K562 (cell line): ENCODE data around the gene CSTF1. TPM values are rescaled to one million over a fixed set of nuclear protein-coding genes. Genes with fewer than 3 reads are reported as not detected.
A peak's percentile ranks its signal among the peaks of the same experiment; 100 is the strongest.

Experiments
- BACH1 ChIP-seq: fragments of 200-800 bp; sonication (Bioruptor generic); IDR thresholded peaks from 2 replicates; pipeline ENCODE4 v1.6.1; 2016; ENCODE audit warnings: missing genetic modification characterization, missing compliant biosample characterization
- BRF1 ChIP-seq: IDR thresholded peaks from 3 replicates; pipeline ENCODE4 v1.6.1; 2011; ENCODE audit warnings: borderline replicate concordance, mild to moderate bottlenecking; ENCODE audit not compliant: insufficient read length; ENCODE audit errors: extremely low read depth
- FOXP1 ChIP-seq: sonication (generic); formaldehyde crosslinking; IDR thresholded peaks from 2 replicates; pipeline ENCODE4 v1.8.0; 2022; ENCODE audit warnings: mild to moderate bottlenecking, missing genetic modification reagents
- HCFC1 ChIP-seq: IDR thresholded peaks from 2 replicates; pipeline ENCODE4 v1.6.1; 2012; ENCODE audit warnings: low read depth, low read length, improper control_type of control experiment
- MIER1 ChIP-seq: fragments of 450-650 bp; IDR thresholded peaks from 2 replicates; pipeline ENCODE4 v1.6.1; 2016; ENCODE audit warnings: antibody characterized with exemption, mild to moderate bottlenecking, low read depth
- MITF ChIP-seq: IDR thresholded peaks from 2 replicates; pipeline ENCODE4 v1.6.1; 2014; ENCODE audit warnings: antibody characterized with exemption
- NCOA1 ChIP-seq: fragments of 450-650 bp; IDR thresholded peaks from 2 replicates; pipeline ENCODE4 v1.6.1; 2016; ENCODE audit warnings: low read depth
- NFYB ChIP-seq: IDR thresholded peaks from 2 replicates; pipeline ENCODE4 v1.6.1; 2011; ENCODE audit warnings: mild to moderate bottlenecking, moderate library complexity; ENCODE audit not compliant: insufficient read length; ENCODE audit errors: extremely low read depth
- PATZ1 ChIP-seq: fragments of 250-450 bp; sonication (Bioruptor Pico); IDR thresholded peaks from 2 replicates; pipeline ENCODE4 v1.5.0; 2020; ENCODE audit warnings: mild to moderate bottlenecking, borderline replicate concordance
- PRPF4 ChIP-seq: fragments of 200-400 bp; formaldehyde crosslinking; IDR thresholded peaks from one replicate; pipeline ENCODE4 v1.6.1; 2017; ENCODE audit warnings: low read length, low read depth, mild to moderate bottlenecking; ENCODE audit not compliant: insufficient read depth, poor library complexity, severe bottlenecking
- SRSF3 ChIP-seq: fragments of 200-400 bp; formaldehyde crosslinking; IDR thresholded peaks from 2 replicates; pipeline ENCODE4 v1.6.1; 2016; ENCODE audit warnings: mild to moderate bottlenecking, low read length, moderate library complexity; ENCODE audit not compliant: insufficient read depth
- TFAM ChIP-seq: fragments of 250-450 bp; sonication (Bioruptor Pico); conservative IDR thresholded peaks from 2 replicates; pipeline ENCODE4 v1.5.0; 2021; ENCODE audit warnings: mild to moderate bottlenecking, moderate library complexity
- TFE3 ChIP-seq: fragments of 450-650 bp; formaldehyde crosslinking; IDR thresholded peaks from 2 replicates; pipeline ENCODE4 v1.4.0; 2020; ENCODE audit warnings: mild to moderate bottlenecking, mixed read lengths
- ZNF174 ChIP-seq: fragments of 250-450 bp; sonication (Bioruptor Pico); IDR thresholded peaks from 2 replicates; pipeline ENCODE4 v1.4.0; 2020; ENCODE audit warnings: mild to moderate bottlenecking
- ZNF384 ChIP-seq: IDR thresholded peaks from 2 replicates; pipeline ENCODE4 v1.6.1; 2012; ENCODE audit warnings: low read depth, low read length, improper control_type of control experiment
- ZNF436 ChIP-seq: fragments of 250-450, 450-650 bp; sonication (Bioruptor Pico); formaldehyde crosslinking; IDR thresholded peaks from 2 replicates; pipeline ENCODE4 v1.7.0; 2020; ENCODE audit warnings: mild to moderate bottlenecking
- ZNF518B ChIP-seq: fragments of 250-450 bp; sonication (Bioruptor Pico); IDR thresholded peaks from 2 replicates; pipeline ENCODE4 v1.5.0; 2021; ENCODE audit warnings: mild to moderate bottlenecking, moderate library complexity
- ZNF668 ChIP-seq: fragments of 250-450 bp; sonication (Bioruptor Pico); IDR thresholded peaks from 2 replicates; pipeline ENCODE4 v1.8.0; 2022; ENCODE audit warnings: mild to moderate bottlenecking, inconsistent platforms
- polyA plus RNA-seq, 8 experiments: library from polyadenylated mRNA; depleted of rRNA in 4 of 8; stranded (reverse) in 5 of 8; unstranded in 3 of 8; fragments of >200 nt; fragmentation: Nextera tagmentation in 2 of 8; fragmentation: Illumina TruSeq in 1 of 8; extraction: Ambion mirVana in 2 of 8; extraction: Trizol in 1 of 8; gene quantifications; 2 replicates each; pipeline versions ENCODE4 v1.2.1 to v1.2.3, GENCODE V29; 2011 to 2014; ENCODE audit warnings: inconsistent platforms in 1 of 8, missing spikeins in 1 of 8
- total RNA-seq, 7 experiments: library from RNA; depleted of rRNA in 6 of 7; stranded (reverse); fragments of >200 nt in 6 of 7; fragmentation: Illumina TruSeq in 2 of 7; extraction: Trizol in 2 of 7; gene quantifications; 2 replicates each; pipeline versions ENCODE4 v1.2.1 to v1.2.3, GENCODE V29; 2011 to 2021; ENCODE audit warnings: low replicate concordance in 1 of 7
- TF ChIP-seq, protein P1 (sequence below), 2 experiments: fragments of 450-650 bp; conservative IDR thresholded peaks; 2 replicates each; pipeline ENCODE4 v1.6.1; 2017; ENCODE audit warnings: mild to moderate bottlenecking in 2 of 2, moderate library complexity in 2 of 2

Gene CSTF1
- total and polyA plus RNA-seq, 9 of the 15 experiments (the other 6 are each of a cell fraction or from before 2014, with no cell fraction given): 30.8 to 110 (median 53.4) TPM

GRCh38 chr20:56429502-56429901, 37.1 kb downstream of the CSTF1 start (continued):
- TF ChIP-seq ZNF384: no peak
- no peak for TF ChIP-seq BRF1
- TF ChIP-seq ZNF436 (CRISPR knock-in tag): no peak
- peak; percentile 46; the same call in 1 of the 2 replicates for TF ChIP-seq NCOA1
- 0 out of 2 replicates have a peak, but pooled peaks have one; percentile 29 for TF ChIP-seq MIER1
- no peak for TF ChIP-seq PRPF4
- TF ChIP-seq TFAM (CRISPR knock-in tag): no peak
- TF ChIP-seq ZNF518B: no peak
- TF ChIP-seq TFE3: no peak
- TF ChIP-seq HCFC1: no peak
- no peak for TF ChIP-seq BACH1 (tag)
- no peak for TF ChIP-seq MITF
- no peak for TF ChIP-seq SRSF3
- TF ChIP-seq PATZ1 (CRISPR knock-in tag): no peak
- TF ChIP-seq, protein P1, sequence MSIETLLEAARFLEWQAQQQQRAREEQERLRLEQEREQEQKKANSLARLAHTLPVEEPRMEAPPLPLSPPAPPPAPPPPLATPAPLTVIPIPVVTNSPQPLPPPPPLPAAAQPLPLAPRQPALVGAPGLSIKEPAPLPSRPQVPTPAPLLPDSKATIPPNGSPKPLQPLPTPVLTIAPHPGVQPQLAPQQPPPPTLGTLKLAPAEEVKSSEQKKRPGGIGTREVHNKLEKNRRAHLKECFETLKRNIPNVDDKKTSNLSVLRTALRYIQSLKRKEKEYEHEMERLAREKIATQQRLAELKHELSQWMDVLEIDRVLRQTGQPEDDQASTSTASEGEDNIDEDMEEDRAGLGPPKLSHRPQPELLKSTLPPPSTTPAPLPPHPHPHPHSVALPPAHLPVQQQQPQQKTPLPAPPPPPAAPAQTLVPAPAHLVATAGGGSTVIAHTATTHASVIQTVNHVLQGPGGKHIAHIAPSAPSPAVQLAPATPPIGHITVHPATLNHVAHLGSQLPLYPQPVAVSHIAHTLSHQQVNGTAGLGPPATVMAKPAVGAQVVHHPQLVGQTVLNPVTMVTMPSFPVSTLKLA (conservative IDR thresholded peaks at IDR 0.05): peak in 1 of 2 experiments; percentile 60; a peak in 2 of 4 replicates
- no peak for TF ChIP-seq ZNF174
- no peak for TF ChIP-seq ZNF668 (CRISPR knock-in tag)
- no peak for TF ChIP-seq NFYB
- no peak for TF ChIP-seq FOXP1
